MM.1S (cell line): ENCODE measurements around the gene SORCS2.

Source experiments
- DNase-seq: peaks from one replicate; pipeline ENCODE4 v3.0.0-alpha.2; 2015
- H2AFZ ChIP-seq: fragments of 300-600 bp; sonication (generic); 2 replicates; pipeline ENCODE4 v1.6.0; 2016; ENCODE audit warnings: antibody characterized with exemption, low read length
- H3F3A ChIP-seq: fragments of 300-600 bp; sonication (generic); 2 replicates; pipeline ENCODE4 v1.6.1; 2016; ENCODE audit warnings: mild to moderate bottlenecking, antibody characterized with exemption, low read length, moderate library complexity, mixed read lengths; ENCODE audit not compliant: insufficient read depth
- H3K27ac ChIP-seq: fragments of 300-600 bp; sonication (generic); 2 replicates; pipeline ENCODE4 v1.5.1; 2016; ENCODE audit warnings: mild to moderate bottlenecking, low read length
- H3K27me3 ChIP-seq: fragments of 300-600 bp; sonication (generic); replicated peaks from 2 replicates; pipeline ENCODE4 v1.6.0; 2016; ENCODE audit warnings: low read length; ENCODE audit not compliant: insufficient read depth
- H3K36me3 ChIP-seq: fragments of 300-600 bp; sonication (generic); replicated peaks from 2 replicates; pipeline ENCODE4 v1.6.1; 2016; ENCODE audit warnings: mild to moderate bottlenecking, low read length, mixed read lengths; ENCODE audit not compliant: insufficient read depth
- H3K4me1 ChIP-seq: fragments of 300-600 bp; sonication (generic); 2 replicates; pipeline ENCODE4 v1.6.1; 2016; ENCODE audit warnings: low read length, mixed read lengths
- H3K4me2 ChIP-seq: fragments of 300-600 bp; sonication (generic); 2 replicates; pipeline ENCODE4 v1.6.0; 2016; ENCODE audit warnings: low read depth, low read length
- H3K4me3 ChIP-seq: fragments of 300-600 bp; sonication (generic); 2 replicates; pipeline ENCODE4 v1.5.1; 2016; ENCODE audit warnings: low read length, mixed read lengths
- H3K79me2 ChIP-seq: fragments of 300-600 bp; sonication (generic); 2 replicates; pipeline ENCODE4 v1.6.1; 2016; ENCODE audit warnings: mixed run types, low read length, mixed read lengths
- H3K9ac ChIP-seq: fragments of 300-600 bp; sonication (generic); 2 replicates; pipeline ENCODE4 v1.6.1; 2016; ENCODE audit warnings: low read length, mixed read lengths
- H3K9me2 ChIP-seq: fragments of 300-600 bp; sonication (generic); replicated peaks from 2 replicates; pipeline ENCODE4 v1.6.1; 2016; ENCODE audit warnings: mild to moderate bottlenecking, low read length, mixed read lengths; ENCODE audit not compliant: insufficient read depth
- H3K9me3 ChIP-seq: fragments of 300-600 bp; sonication (generic); replicated peaks from 2 replicates; pipeline ENCODE4 v1.6.1; 2016; ENCODE audit warnings: mild to moderate bottlenecking, low read length, mixed read lengths; ENCODE audit not compliant: insufficient read depth
- H4K20me1 ChIP-seq: fragments of 300-600 bp; sonication (generic); 2 replicates; pipeline ENCODE4 v1.6.1; 2016; ENCODE audit warnings: mild to moderate bottlenecking, low read length, moderate library complexity, mixed read lengths; ENCODE audit not compliant: insufficient read depth
- CTCF ChIP-seq: fragments of 300-600 bp; sonication (generic); IDR thresholded peaks from 2 replicates; pipeline ENCODE4 v1.5.1; 2016; ENCODE audit warnings: antibody characterized with exemption, low read length, mixed read lengths
- EZH2 ChIP-seq: fragments of 300-600 bp; sonication (generic); optimal IDR thresholded peaks from 2 replicates; pipeline ENCODE3; 2017; ENCODE audit warnings: low read depth, mild to moderate bottlenecking, antibody characterized with exemption, low read length, mixed read lengths
- EZH2phosphoT487 ChIP-seq: fragments of 300-600 bp; sonication (generic); IDR thresholded peaks from 2 replicates; pipeline ENCODE4 v1.6.1; 2018; ENCODE audit warnings: antibody characterized with exemption, low read length

SORCS2 gene

GRCh38 chr4:7712021-7712671 is 519.8 kb downstream of the SORCS2 start:
- Histone ChIP-seq H3K36me3 (no peaks in the 10 kb centered on the region), H3K9ac (no peak overlapping the region), H3F3A (no peaks in the 10 kb centered on the region), H3K27me3 (peaks cover 100% of the 10 kb centered on the region), H3K27ac (no peak overlapping the region), H3K79me2 (no peaks in the 10 kb centered on the region), H3K9me2 (no peaks in the 10 kb centered on the region), H3K9me3 (no peaks in the 10 kb centered on the region), H3K4me2 (no peak overlapping the region), H4K20me1 (no peaks in the 10 kb centered on the region), H2AFZ (no peak overlapping the region), H3K4me3 (no peak overlapping the region), H3K4me1 (no peaks in the 10 kb centered on the region)
- TF ChIP-seq EZH2 (no peak), EZH2phosphoT487 (no peak), CTCF (no peak)
- DNase-seq, result no peak

GRCh38 chr4:7713757-7714156 is 521.4 kb downstream of the SORCS2 start:
- H3K9me2 ChIP-seq, result no peaks in the 10 kb centered on the region
- H4K20me1 ChIP-seq, result no peaks in the 10 kb centered on the region
- H3F3A ChIP-seq, result no peaks in the 10 kb centered on the region
- H2AFZ ChIP-seq, result no peak overlapping the region
- no peaks in the 10 kb centered on the region for H3K4me1 ChIP-seq
- no peaks in the 10 kb centered on the region for H3K36me3 ChIP-seq
- no peak overlapping the region for H3K4me2 ChIP-seq
- H3K9ac ChIP-seq, result no peak overlapping the region
- H3K9me3 ChIP-seq, result no peaks in the 10 kb centered on the region
- peaks cover 100% of the 10 kb centered on the region for H3K27me3 ChIP-seq
- H3K27ac ChIP-seq, result no peak overlapping the region
- no peak overlapping the region for H3K4me3 ChIP-seq
- no peaks in the 10 kb centered on the region for H3K79me2 ChIP-seq
- TF ChIP-seq EZH2phosphoT487 (no peak), EZH2 (no peak), CTCF (no peak)
- no peak for DNase-seq

- Histone ChIP-seq H3K4me1 (no peaks in the 10 kb centered on the region), H3K79me2 (no peaks in the 10 kb centered on the region), H4K20me1 (no peaks in the 10 kb centered on the region), H3K9me2 (no peaks in the 10 kb centered on the region), H2AFZ (no peak overlapping the region), H3F3A (no peaks in the 10 kb centered on the region), H3K4me2 (no peak overlapping the region), H3K9me3 (no peaks in the 10 kb centered on the region), H3K9ac (no peak overlapping the region), H3K36me3 (no peaks in the 10 kb centered on the region), H3K27ac (no peak overlapping the region), H3K27me3 (peaks cover 100% of the 10 kb centered on the region), H3K4me3 (no peak overlapping the region)
- TF ChIP-seq EZH2phosphoT487 (no peak), CTCF (no peak), EZH2 (no peak)
- no peak for DNase-seq
Observed at GRCh38 chr4:7714176-7714575, 521.8 kb downstream of the SORCS2 start.
